ENCODE data around the gene NXNL1.
"Not testable (repeated sequence)": the region's sequence is repeated elsewhere in the genome, so short reads cannot be mapped to it uniquely, and the experiment has no call there.

Gene NXNL1, protein sequence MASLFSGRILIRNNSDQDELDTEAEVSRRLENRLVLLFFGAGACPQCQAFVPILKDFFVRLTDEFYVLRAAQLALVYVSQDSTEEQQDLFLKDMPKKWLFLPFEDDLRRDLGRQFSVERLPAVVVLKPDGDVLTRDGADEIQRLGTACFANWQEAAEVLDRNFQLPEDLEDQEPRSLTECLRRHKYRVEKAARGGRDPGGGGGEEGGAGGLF

DNA sequence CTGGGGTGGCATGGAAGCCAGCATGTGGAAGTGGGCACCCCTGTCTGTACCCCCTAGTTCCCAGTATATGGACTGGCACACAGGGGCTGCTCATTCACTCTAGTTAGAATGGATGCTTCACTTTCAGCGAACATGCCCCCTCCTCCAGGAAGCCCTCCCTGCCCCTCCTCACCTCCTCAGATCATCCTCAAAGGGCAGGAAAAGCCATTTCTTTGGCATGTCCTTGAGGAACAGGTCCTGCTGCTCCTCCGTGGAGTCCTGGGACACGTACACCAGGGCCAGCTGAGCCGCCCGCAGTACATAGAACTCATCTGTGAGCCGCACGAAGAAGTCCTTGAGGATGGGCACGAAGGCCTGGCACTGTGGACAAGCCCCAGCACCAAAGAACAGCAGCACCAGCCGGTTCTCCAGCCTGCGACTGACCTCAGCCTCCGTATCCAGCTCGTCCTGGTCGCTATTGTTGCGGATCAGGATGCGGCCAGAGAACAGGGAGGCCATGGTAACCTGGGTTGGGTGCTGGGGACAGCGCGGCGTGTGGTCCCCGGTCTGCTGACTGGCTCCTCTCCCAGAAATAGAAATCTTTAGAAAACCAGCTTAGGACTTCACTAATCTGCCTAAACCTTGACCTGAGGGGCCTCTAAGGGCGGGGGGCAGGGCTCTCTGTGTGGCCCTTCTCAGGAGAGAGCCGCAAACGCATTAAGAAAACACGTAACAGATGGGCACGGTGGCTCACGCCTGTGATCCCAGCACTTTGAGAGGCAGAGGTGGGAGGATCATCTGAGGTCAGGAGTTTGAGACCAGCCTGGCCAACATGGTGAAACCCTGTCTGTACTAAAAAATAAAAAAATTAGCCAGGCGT, at the start of gene NXNL1:
TSS of gene NXNL1 (minus strand) at position 555 of the 859 bp plus-strand sequence. CDS start at position 498, 57 bp downstream.
- DNase-seq (ENCODE audit: low read depth, low spot score): no peak

DNA sequence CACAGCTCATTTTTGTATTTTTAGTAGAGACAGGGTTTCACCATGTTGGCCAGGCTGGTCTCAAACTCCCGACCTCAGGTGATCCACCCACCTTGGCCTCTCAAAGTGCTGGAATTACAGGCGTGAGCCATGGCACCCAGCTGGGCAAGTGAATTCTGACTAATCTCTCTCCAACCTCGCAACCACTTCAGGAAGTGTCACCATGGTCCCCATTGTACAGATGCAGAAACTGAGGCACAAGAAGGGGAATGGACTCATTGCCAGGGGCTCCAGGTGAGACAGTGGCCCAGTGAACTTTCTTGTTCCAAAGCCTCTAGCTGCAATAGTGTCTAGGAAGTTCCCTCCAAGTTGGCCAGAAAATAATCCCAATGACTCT, 47.8 kb upstream of the NXNL1 start:
- DNase-seq (ENCODE audit: low read depth, low spot score): not testable (repeated sequence)

DNA sequence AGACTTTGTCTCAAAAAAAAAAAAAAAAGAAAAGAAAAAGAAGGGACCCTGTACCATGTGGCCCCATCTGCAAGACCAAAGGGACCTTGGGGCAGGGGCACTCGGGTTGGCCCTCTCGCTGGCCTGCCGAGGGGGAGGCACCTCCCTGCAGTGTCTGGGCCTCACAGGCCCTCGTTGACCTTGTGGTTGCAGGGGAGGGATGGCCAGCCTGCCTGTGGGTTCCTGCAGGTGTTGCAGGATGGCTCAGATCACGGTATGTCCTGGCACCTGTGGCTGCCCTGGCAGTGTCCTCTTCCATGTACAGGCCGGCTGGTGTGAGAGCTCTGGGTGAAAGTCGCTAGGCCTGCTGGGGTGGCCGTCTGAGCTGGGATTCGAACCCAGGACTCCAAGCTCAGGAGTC, 46.0 kb upstream of the NXNL1 start:
- no peak for DNase-seq (ENCODE audit: low read depth, low spot score)

DNA sequence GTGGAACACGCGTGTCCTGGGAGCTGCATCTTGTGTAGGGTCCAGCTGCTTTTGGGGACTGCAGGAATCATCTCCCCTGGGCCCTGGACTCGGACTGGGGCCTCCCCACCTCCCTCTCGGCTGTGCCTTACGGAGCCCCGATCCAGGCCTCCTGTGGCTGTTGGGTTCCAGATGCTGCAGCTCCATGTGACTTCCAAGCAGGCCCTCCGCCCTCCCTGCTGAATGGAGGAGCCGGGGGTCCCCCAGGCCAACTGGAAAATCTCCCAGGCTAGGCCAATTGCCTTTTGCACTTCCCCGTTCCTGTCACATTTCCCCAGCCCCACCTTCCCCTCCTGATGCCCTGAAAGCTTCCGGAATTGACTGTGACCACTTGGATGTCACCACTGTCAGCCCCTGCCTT, 44.5 kb upstream of the NXNL1 start:
- DNase-seq (ENCODE audit: low read depth, low spot score): no peak

DNA sequence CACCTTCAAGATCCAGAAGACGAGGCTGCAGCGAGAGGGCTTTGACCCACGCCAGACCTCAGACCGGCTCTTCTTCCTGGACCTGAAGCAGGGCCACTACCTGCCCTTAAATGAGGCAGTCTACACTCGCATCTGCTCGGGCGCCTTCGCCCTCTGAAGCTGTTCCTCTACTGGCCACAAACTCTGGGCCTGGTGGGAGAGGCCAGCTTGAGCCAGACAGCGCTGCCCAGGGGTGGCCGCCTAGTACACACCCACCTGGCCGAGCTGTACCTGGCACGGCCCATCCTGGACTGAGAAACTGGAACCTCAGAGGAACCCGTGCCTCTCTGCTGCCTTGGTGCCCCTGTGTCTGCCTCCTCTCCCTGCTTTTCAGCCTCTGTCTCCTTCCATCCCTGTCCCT, 43.7 kb upstream of the NXNL1 start:
- no peak for DNase-seq (ENCODE audit: low read depth, low spot score)

DNA sequence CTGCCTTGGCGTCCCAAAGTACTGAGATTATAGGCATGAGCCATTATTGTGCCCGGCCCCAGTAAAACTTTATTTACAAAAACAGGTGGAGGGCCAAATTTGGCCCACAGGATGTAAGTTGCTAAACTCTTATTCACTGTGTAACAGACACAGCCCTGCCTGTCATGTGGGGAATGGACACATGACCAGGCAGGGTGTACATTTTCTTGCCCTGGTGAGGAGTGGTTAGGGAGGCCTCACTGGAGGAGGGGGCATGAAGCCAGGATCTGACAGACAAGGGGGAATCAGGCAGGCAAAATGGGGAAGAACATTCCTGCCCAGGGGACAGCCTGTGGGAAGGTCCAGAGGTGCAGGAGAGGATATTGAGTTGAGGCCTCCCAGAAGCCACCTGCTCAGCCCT, 43.3 kb upstream of the NXNL1 start:
- no peak for DNase-seq (ENCODE audit: low read depth, low spot score)

DNA sequence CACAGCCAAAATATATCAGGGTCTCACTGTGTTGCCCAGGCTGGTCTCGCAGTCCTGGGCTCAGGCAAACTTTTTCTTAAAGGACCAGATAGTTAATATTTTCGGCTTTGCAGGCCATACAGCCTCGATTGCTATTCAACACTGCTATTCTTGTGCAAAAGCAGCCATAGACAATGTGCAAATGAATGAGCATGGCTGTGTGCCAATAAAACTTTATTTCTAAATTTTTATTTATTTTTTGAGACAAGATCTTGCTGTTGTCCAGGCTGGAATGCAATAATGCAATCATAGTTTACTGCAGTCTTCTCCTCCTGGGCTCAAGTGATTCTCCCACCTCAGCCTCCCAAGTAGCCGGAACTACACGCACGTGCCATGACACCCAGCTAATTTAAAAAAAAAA, 42.5 kb upstream of the NXNL1 start:
- no peak for DNase-seq (ENCODE audit: low read depth, low spot score)

DNA sequence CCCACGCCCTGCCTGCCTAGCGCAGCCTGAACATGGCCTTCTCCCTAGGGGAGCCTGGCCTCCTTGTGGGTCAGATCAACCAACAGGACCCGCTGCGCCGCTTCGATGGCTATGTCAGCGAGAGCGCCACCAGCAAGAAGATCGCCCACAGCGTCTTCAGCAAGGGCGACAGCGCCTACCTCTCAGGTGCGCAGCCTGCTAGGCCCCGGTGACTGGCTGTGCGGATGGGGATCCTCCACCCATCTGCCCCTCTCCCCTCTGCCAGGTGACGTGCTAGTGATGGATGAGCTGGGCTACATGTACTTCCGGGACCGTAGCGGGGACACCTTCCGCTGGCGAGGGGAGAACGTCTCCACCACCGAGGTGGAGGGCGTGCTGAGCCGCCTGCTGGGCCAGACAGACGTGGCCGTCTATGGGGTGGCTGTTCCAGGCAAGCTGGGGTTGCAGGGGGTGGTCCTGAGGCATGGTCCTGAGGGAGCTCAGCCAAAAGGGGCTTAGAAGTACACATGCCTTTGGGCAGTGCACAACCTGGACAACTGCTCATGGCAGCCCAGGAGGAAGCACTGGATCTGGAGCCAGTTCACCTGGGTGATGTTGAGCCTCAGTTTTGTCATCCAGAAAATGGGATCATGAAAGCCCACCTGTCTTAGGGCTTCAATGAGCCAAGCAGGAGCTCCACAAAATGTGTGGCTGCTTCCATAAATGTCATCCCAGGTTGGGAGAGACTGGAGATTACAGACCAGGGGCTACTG, 39.9 kb upstream of the NXNL1 start:
- DNase-seq (ENCODE audit: low read depth, low spot score): no peak

DNA sequence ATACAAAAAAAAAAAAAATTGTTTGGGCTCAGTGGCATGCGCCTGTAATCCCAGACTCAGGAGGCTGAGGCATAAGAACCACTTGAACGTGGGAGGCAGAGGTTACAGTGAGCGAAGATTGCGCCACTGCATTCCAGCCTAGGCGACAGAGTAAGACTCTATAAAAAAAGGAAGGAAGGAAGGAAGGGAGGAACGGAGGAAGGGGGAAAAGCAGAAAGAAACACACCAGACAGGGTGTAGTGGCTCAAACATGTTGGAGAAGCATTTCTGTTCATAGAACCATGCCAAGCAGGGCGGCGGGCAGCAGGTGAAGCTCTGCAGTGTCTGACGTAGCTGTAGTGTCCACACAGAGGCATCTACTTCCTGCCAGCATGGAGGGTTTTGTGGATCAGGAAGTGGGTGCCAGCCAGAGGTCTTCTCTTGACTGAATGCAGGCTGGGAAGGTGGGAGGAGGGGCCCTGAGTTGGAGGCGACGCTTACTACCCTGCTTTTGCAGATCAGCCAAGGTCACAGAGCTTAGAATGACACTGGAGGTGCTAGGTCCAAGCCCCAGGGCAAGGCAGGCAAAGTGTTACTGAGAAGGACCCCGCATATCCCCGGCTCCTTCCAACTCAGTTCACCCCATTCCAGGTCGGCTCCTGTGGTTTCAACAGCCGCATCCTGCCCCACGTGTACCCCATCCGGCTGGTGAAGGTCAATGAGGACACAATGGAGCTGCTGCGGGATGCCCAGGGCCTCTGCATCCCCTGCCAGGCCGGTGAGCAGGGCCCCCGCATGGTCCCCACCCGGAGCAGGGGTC, 39.1 kb upstream of the NXNL1 start:
- DNase-seq (ENCODE audit: low read depth, low spot score): no peak

DNA sequence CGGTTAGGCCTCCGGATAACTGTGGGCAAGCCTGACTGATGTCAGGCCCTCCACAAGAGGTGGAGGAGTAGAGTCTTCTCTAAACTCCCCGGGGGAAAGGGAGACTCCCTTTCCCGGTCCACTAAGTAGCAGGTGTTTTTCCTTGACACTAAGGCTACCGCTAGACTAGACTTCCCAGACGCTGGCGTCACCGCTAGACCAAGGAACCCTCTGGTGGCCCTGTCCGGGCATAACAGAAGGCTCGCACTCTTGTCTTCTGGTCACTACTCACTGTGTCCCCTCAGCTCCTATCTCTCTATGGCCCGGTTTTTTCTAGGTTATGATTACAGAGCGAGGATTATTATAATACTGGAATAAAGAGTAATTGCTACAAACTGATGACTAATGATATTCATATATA, 38.3 kb upstream of the NXNL1 start:
- DNase-seq (ENCODE audit: low read depth, low spot score): not testable (repeated sequence)

DNA sequence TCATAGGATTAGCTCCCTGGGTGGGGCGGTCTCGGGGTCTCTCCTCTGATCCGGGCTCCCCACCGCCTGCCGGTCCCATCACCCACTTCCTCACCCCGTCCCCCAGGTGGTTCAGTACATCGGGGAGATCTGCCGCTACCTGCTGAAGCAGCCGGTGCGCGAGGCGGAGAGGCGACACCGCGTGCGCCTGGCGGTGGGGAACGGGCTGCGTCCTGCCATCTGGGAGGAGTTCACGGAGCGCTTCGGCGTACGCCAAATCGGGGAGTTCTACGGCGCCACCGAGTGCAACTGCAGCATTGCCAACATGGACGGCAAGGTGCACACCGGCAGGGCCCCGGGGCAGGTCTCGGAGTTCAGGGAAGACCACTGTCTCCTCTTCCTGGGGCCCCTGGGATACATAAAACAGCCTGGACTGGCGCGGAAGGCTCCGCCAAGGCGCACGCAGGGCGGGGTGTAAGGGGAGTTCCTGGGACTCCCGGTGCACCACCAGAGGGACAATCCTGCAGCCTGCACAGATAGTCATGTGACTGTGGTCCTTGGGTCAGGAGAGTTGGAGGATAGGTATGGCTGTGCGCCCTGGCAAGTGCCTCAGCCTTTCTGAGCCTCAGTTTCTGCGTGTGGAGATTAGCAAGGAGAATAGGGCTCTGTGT, 36.5 kb upstream of the NXNL1 start:
- DNase-seq (ENCODE audit: low read depth, low spot score): no peak

DNA sequence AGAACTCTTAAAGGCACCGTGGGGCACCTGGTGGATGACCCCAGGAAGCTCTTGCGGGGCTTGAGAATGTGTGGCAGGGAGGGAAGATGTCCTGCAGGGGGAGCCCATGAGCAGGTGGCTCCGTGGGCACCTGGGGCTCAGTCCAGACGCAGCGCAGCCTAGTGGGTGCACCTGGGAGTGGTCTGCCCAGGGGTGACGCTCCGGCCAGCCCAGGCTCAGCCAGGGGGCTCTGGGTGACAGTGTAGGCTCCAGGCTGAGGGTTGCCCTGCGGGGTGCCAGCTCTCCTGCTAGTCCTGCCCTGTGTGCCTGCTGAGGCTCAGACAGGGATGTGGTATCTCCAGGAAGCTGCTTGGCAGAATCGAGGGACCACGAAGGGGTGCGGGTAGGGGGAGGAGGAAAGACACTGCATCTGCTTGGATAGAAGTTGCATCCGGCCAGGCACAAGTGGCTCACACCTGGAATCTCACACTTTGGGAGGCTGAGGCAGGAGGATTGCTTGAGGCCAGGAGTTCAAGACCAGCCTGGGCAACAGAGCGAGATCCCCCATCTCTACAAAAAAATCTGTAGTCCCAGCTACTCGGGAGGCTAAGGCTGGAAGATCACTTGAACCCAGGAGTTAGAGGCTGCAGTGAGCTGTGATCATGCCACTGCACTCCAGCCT, 35.7 kb upstream of the NXNL1 start:
- DNase-seq (ENCODE audit: low read depth, low spot score): peak; percentile 83

DNA sequence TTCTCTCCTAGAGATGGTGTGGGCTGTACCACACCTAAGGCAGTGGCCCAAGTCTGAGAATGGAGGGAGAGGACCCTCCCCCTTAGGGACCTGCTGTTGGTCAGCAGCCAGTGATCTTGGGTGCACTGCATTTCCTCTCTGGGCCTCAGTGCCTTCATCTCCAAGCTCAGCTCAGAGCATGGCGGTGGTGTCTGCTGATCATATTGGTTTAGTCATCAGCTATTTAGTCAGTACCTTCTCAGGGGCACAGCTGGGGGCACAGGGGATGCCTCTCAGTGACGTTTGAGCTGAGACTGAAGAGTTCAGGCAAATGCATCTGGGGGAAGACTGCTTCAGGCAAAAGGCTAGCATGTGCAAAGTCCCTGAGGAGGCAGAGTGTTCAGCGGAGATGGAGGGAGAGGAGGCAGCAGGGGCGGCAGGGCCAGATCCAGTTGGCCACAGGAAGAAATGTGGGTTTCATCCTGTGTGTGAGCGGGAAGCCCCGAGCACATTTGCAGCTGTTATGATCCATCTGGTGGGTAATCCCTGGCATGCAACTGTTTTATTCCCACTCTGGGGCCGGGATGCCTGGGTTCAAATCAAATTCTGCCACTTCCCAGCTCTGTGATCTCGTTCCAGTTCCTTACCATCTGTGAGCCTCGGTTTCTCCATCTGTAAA, 35.0 kb upstream of the NXNL1 start:
- no peak for DNase-seq (ENCODE audit: low read depth, low spot score)

DNA sequence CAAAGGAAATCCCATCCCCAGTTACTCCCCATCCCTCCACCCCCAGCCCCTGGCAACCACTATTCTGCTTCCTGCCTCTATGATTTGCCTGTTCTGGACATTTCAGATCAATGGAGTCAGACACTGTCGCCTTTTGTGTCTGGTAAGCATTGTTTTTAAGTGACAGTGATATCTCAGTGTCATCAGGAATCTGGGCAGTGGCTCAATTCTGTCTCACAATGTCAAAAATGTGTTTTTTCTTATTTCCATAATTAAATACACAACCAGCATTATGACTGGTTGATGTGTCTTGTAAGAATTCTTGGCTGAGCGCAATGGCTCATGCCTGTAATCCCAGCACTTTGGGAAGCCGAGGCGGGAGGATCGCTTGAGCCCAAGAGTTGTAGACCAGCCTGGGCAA, 30.6 kb upstream of the NXNL1 start:
- DNase-seq (ENCODE audit: low read depth, low spot score): no peak

DNA sequence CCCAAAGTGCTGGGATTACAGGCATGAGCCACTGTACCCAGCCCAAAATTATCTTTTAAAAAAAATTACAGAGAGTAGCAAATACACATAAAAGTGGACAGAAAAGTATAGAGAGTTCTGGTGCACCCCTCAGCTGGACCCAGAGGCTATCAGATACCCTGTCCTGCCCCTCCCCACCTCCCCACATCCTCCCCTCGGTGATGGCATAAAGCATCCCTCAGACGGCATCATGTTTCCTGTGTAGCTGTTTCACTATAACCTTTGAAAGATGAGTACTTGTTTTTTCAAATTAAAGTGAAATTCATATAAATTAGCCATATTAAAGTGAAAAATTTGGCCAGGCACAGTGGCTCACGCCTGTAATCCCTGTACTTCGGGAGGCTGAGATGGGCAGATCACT, 29.7 kb upstream of the NXNL1 start:
- no peak for DNase-seq (ENCODE audit: low read depth, low spot score)

DNA sequence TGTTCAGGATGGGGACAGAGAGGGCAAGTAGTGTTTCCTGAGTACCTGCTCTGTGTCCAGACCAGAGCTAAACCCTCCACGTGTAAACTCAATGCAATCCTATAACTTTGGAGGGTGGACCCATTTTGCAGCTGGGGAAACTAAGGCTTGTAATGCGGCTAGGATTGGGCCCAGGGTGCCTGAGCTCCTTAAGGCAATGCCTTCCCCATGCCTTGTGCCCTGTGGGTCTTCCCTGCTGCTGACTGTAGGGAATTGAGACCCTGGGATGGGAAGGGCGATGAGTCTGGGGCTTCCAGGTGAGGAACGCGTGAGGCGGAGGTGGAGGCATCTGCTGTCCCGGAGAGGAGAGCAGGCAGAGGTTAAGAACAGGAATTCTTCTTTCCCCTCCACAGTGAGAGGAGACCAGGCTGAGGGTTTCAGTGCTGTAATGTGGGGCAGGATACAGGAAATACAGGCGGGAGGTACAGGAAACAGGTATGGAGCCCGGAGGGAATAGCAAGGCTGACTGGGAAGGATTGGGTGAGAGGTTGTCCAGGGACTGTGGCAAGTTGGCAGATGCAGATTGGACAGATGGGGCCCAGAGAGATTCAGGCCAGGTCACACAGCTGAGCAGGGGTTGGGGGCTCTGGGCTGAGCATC, 28.8 kb upstream of the NXNL1 start:
- no peak for DNase-seq (ENCODE audit: low read depth, low spot score)

DNA sequence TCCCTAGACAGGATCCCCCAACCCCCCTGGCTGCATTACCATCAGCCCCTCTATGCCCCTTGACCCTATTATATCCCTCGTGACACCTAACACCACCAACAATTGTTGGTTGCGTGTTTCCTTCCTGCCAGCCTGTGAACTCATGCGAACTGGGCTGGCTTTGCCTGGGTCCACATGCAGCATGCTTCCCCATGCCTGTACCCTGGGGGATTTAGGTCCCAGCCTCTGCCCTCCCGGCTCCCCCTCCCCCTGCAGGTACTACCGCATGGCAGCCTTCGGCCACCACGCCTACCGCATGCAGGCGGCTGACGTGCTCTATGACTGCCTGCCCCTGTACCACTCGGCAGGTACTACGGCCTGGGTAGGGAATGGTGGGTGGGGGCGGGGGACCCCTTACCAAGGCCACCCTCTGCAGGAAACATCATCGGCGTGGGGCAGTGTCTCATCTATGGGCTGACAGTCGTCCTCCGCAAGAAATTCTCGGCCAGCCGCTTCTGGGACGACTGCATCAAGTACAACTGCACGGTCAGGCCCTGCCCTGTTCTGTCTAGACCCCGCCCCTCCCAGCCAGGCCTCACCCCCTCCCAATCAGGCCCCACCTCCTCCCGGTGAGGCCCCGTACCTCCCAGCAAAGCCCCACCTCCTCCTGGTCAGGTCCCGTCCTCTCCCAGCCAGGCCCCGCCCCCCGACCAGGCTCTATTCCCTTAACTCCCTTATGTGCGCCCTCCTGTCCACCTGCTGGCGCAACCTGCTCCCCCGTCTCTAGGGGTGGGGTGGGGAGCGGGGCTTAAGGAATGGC, 28.1 kb upstream of the NXNL1 start:
- DNase-seq (ENCODE audit: low read depth, low spot score): peak; percentile 46

DNA sequence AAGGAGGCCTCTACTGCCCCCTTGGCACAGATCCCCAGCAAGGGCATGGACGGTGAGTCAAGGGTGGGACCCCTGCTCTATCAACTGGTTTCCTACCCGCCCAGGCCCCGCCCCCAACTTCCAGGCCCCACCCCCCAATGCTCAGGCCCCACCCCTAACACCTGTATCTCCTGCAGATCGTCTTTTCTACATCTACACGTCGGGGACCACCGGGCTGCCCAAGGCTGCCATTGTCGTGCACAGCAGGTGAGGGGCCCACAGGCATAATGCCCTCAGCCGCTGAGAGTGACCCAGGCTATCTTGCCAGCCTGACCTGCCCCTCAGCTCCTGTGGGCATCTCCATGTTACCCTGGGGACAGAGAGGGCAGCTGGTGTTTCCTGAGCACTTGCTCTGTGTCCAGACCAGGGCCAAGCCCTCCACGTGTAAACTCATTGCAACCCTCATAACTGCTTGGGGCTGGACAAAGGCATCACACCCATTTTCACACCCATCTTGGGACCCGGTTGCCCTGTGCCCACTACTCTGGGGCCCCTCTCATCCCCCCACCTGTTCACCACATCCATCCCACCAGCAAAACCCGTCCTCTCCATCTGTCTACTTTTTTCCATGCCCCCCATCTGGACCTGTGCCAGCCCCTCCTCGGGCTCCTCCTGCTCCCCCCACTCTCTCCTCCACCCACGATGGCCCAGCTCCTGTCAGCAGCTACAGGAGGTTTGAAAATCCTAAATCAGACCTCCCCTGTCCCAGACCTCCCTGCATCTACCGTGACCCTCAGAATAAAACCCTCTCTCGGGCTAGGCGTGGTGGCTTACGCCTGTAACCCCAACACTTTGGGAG, 26.8 kb upstream of the NXNL1 start:
- DNase-seq (ENCODE audit: low read depth, low spot score): no peak

All from astrocyte of the hippocampus (primary cell).